Activated B cell treated with CpG ODN at 0.5 μM for 24 hours (primary cell): ENCODE data around the gene NAPA. TPM values are rescaled to one million over a fixed set of nuclear protein-coding genes. Genes with fewer than 3 reads are reported as not detected.

ENCODE experiments used
- ATAC-seq: fragments of 200-7000 bp; cut with Tn5 transposase; one replicate; pipeline ENCODE4 v1.10.0; 2021; ENCODE audit warnings: low read depth, mild to moderate bottlenecking, moderate library complexity
- CTCF ChIA-PET: fragments of 350-600 bp; sonication (Branson Sonifier 250); formaldehyde crosslinking; loops from one replicate; lab custom pipeline; 2021; ENCODE audit warnings: antibody characterized with exemption; lab: Charles Lee
- POLR2A ChIA-PET: fragments of 350-600 bp; sonication (Branson Sonifier 250); formaldehyde crosslinking; loops from one replicate; lab custom pipeline; 2021; ENCODE audit warnings: antibody characterized with exemption; lab: Charles Lee
- DNase-seq: peaks from one replicate; pipeline ENCODE4 v3.0.0; 2022
- H3K27ac Mint-ChIP-seq: one replicate; pipeline ENCODE4 v1.8.0; 2020; ENCODE audit warnings: mixed read lengths
- H3K27me3 Mint-ChIP-seq: one replicate; pipeline ENCODE4 v1.8.0; 2021; ENCODE audit warnings: mixed read lengths
- H3K36me3 Mint-ChIP-seq: one replicate; pipeline ENCODE4 v1.8.0; 2021; ENCODE audit warnings: low read depth, mixed read lengths
- H3K4me1 Mint-ChIP-seq: one replicate; pipeline ENCODE4 v1.8.0; 2021; ENCODE audit warnings: mixed read lengths
- H3K4me3 Mint-ChIP-seq: one replicate; pipeline ENCODE4 v1.8.0; 2020; ENCODE audit warnings: mild to moderate bottlenecking, mixed read lengths
- H3K9me3 Mint-ChIP-seq: one replicate; pipeline ENCODE4 v1.8.0; 2020; ENCODE audit warnings: mixed read lengths
- intact Hi-C: fragments of 100-400 bp; cut with micrococcal nuclease; formaldehyde crosslinking; loops from one replicate; pipeline ENCODE4 v1.15.1; 2024
- total RNA-seq: library from RNA; stranded (reverse); gene quantifications from 2 replicates; pipeline ENCODE4 v1.2.3, GENCODE V29; 2022
- TF ChIP-seq, protein P1 (sequence below): fragments of 200-600 bp; IDR thresholded peaks from one replicate; pipeline ENCODE4 v1.8.0; 2022; ENCODE audit warnings: antibody characterized with exemption, mild to moderate bottlenecking

Gene NAPA
- total RNA-seq, 1 donor from 2014 or later, result 70.6 TPM

GRCh38 chr19:47507924-47508553 lies 6.8 kb downstream of the NAPA start:
- ChIA-PET POLR2A (no interaction called here), CTCF (no interaction called here)
- intact Hi-C loops, result no loop called here
- TF ChIP-seq, protein P1, sequence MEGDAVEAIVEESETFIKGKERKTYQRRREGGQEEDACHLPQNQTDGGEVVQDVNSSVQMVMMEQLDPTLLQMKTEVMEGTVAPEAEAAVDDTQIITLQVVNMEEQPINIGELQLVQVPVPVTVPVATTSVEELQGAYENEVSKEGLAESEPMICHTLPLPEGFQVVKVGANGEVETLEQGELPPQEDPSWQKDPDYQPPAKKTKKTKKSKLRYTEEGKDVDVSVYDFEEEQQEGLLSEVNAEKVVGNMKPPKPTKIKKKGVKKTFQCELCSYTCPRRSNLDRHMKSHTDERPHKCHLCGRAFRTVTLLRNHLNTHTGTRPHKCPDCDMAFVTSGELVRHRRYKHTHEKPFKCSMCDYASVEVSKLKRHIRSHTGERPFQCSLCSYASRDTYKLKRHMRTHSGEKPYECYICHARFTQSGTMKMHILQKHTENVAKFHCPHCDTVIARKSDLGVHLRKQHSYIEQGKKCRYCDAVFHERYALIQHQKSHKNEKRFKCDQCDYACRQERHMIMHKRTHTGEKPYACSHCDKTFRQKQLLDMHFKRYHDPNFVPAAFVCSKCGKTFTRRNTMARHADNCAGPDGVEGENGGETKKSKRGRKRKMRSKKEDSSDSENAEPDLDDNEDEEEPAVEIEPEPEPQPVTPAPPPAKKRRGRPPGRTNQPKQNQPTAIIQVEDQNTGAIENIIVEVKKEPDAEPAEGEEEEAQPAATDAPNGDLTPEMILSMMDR, result no peak
- no peaks in the 10 kb centered on the region for H3K9me3 Mint-ChIP-seq
- H3K4me3 Mint-ChIP-seq, result no peak overlapping the region
- no peak for DNase-seq
- no peak overlapping the region for H3K27ac Mint-ChIP-seq
- H3K36me3 Mint-ChIP-seq, result peaks cover 39% of the 10 kb centered on the region
- peaks cover 27% of the 10 kb centered on the region for H3K4me1 Mint-ChIP-seq
- H3K27me3 Mint-ChIP-seq, result no peaks in the 10 kb centered on the region
- ATAC-seq, result no peak

DNA sequence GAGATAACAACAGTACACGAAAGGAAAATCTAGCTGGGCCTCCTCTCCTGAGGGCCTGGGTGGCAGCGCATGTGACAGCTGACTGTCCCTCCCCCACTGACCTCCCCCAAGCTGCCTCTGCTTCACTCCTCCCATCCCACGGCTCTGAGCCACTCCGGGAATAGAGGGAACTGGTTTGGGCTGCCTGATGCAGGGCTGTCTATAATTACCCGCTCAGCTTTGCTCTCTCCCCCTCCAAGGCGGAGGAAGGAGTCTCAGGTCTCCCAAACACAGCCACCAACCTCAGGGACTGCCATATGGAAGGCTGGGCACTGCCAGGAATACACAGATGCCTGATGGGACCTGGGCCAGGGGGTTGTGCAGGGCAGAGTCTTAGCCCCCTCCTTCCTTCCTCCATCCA lies 7.9 kb downstream of the NAPA start:
- intact Hi-C loops, result no loop called here
- TF ChIP-seq, protein P1, result no peak
- DNase-seq (no peak), ATAC-seq (no peak)
- CTCF ChIA-PET, result no interaction called here
- peaks cover 42% of the 10 kb centered on the region for H3K36me3 Mint-ChIP-seq
- no peak overlapping the region for H3K27ac Mint-ChIP-seq
- H3K4me1 Mint-ChIP-seq, result peaks cover 17% of the 10 kb centered on the region
- no peaks in the 10 kb centered on the region for H3K9me3 Mint-ChIP-seq
- POLR2A ChIA-PET, result no interaction called here
- no peaks in the 10 kb centered on the region for H3K27me3 Mint-ChIP-seq
- no peak overlapping the region for H3K4me3 Mint-ChIP-seq

- TF ChIP-seq, protein P1, result no peak
- no peaks in the 10 kb centered on the region for H3K27me3 Mint-ChIP-seq
- ChIA-PET POLR2A (interaction anchor here (0.7 kb wide), 1 partner anchor 23 kb away, joined by 9 read pairs; the partner anchor contains the start of gene KPTN), CTCF (no interaction called here)
- peaks cover 11% of the 10 kb centered on the region for H3K4me1 Mint-ChIP-seq
- peaks cover 44% of the 10 kb centered on the region for H3K36me3 Mint-ChIP-seq
- H3K4me3 Mint-ChIP-seq, result no peak overlapping the region
- H3K27ac Mint-ChIP-seq, result no peak overlapping the region
- no peak for DNase-seq
- no peak for ATAC-seq
- no peaks in the 10 kb centered on the region for H3K9me3 Mint-ChIP-seq
- intact Hi-C loops, result no loop called here
Observed at GRCh38 chr19:47506459-47506858, 8.4 kb downstream of the NAPA start.

- TF ChIP-seq, protein P1, result no peak
- no peak overlapping the region for H3K27ac Mint-ChIP-seq
- POLR2A ChIA-PET, result no interaction called here
- H3K9me3 Mint-ChIP-seq, result no peaks in the 10 kb centered on the region
- H3K36me3 Mint-ChIP-seq, result peaks cover 48% of the 10 kb centered on the region
- no peak overlapping the region for H3K4me3 Mint-ChIP-seq
- no peaks in the 10 kb centered on the region for H3K27me3 Mint-ChIP-seq
- DNase-seq, result no peak
- ATAC-seq, result no peak
- intact Hi-C loops, result no loop called here
- CTCF ChIA-PET, result no interaction called here
- H3K4me1 Mint-ChIP-seq, result peaks cover 8% of the 10 kb centered on the region
Observed at GRCh38 chr19:47505506-47505905, 9.4 kb downstream of the NAPA start.

DNA sequence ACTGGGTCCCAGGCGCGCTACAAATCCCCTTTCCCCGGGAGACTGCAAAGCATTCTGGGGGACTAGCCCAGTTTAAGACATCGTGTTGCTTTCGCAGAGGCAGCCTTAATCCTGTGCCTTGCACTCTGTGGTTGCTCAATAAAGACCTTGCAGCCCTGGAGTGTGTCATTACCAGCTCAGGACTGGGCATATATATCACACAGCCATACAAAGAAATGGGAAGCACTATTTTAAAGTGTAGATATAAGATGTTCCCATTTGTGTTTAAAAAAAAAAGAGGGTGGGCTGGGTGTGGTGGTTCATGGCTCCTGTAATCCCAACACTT lies 11.1 kb downstream of the NAPA start:
- no peak for ATAC-seq
- POLR2A ChIA-PET, result interaction anchor here (0.7 kb wide), 1 partner anchor 9 kb away, joined by 3 read pairs; no protein-coding TSS in a partner anchor
- H3K36me3 Mint-ChIP-seq, result peaks cover 56% of the 10 kb centered on the region
- H3K4me1 Mint-ChIP-seq, result no peaks in the 10 kb centered on the region
- DNase-seq, result no peak
- CTCF ChIA-PET, result no interaction called here
- intact Hi-C loops, result no loop called here
- TF ChIP-seq, protein P1, result no peak
- H3K27me3 Mint-ChIP-seq, result no peaks in the 10 kb centered on the region
- no peak overlapping the region for H3K4me3 Mint-ChIP-seq
- no peaks in the 10 kb centered on the region for H3K9me3 Mint-ChIP-seq
- no peak overlapping the region for H3K27ac Mint-ChIP-seq
